ENCODE data around the gene TOMM34. TPM values are rescaled to one million over a fixed set of nuclear protein-coding genes. Genes with fewer than 3 reads are reported as not detected.

TOMM34 gene
- polyA plus RNA-seq, 1 of the 3 experiments (the other 2 are of a cell fraction), result 40.5 TPM

DNA sequence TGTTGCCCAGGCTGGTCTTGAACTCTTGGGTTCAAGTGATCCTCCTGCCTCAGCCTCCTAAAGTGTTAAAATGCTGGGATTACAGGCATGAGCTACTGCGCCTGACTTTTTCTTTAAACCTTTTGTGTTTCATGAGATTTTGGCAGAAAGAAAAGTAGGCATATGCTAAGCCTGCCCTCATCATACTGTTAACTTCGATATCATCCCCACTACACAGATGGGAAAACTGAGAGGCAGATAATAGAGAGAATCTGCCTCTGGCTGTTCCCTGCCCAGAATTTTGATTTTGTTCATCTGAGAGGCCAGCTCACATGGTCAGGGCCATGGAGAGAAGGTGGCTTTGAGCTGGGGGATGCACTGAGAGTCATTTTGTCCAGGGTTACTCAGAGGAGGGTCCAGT lies 42.8 kb downstream of the TOMM34 start:
- CTCF ChIA-PET, result interaction anchor here (0.7 to 1.3 kb wide), 3 partner anchors 17 to 169 kb away, joined by 3 to 4 read pairs (median 3); no protein-coding TSS in a partner anchor
- Histone ChIP-seq H3K4me1 (ENCODE audit: control insufficient read depth in 1 of 2, insufficient read depth in 2 of 2, low read depth in 1 of 2, low read length in 1 of 2) (no peaks in the 10 kb centered on the region), H2AFZ (ENCODE audit: low read depth) (no peak overlapping the region), H3K27me3 (ENCODE audit: insufficient read depth) (no peaks in the 10 kb centered on the region), H3K4me3 (ENCODE audit: low read depth in 2 of 2, low read length in 1 of 2) (no peak overlapping the region), H4K20me1 (ENCODE audit: insufficient read depth) (no peaks in the 10 kb centered on the region), H3K36me3 (replicated peaks in 1 of 2; ENCODE audit: control insufficient read depth in 1 of 2, insufficient read depth in 2 of 2, low read length in 1 of 2) (peaks cover 7 to 47% of the 10 kb centered on the region in 2 experiments), H3K9me3 (no peaks in the 10 kb centered on the region), H3K27ac (ENCODE audit: low read depth in 2 of 2, low read length in 1 of 2) (no peak overlapping the region), H3K79me2 (ENCODE audit: insufficient read depth) (no peaks in the 10 kb centered on the region), H3K4me2 (no peak overlapping the region), H3K9ac (no peak overlapping the region), H3F3A (replicated peaks; ENCODE audit: insufficient read depth) (no peaks in the 10 kb centered on the region), H3K9me2 (no peaks in the 10 kb centered on the region)
- no peak for TF ChIP-seq CHD2 (IDR thresholded peaks at IDR 0.05; ENCODE audit: low read length, partially characterized antibody)
- no peak for TF ChIP-seq REST (IDR thresholded peaks at IDR 0.05; ENCODE audit: low read depth, low read length)
- TF ChIP-seq JUND (IDR thresholded peaks at IDR 0.05), result no peak
- TF ChIP-seq USF1 (IDR thresholded peaks at IDR 0.05; ENCODE audit: borderline replicate concordance, low read depth), result no peak
- TF ChIP-seq YY1 (IDR thresholded peaks at IDR 0.05; ENCODE audit: low read depth), result no peak
- TF ChIP-seq MXI1 (IDR thresholded peaks at IDR 0.05; ENCODE audit: low read depth, low read length), result no peak
- TF ChIP-seq, protein P1, sequence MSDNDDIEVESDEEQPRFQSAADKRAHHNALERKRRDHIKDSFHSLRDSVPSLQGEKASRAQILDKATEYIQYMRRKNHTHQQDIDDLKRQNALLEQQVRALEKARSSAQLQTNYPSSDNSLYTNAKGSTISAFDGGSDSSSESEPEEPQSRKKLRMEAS (IDR thresholded peaks at IDR 0.05; ENCODE audit: low read depth), result no peak
- no peak for TF ChIP-seq GATA2 (CRISPR knock-in tag; IDR thresholded peaks at IDR 0.05)
- TF ChIP-seq TCF12 (IDR thresholded peaks at IDR 0.05), result no peak
- no peak for TF ChIP-seq SIN3A (IDR thresholded peaks at IDR 0.05; ENCODE audit: borderline replicate concordance, low read depth, low read length)
- TF ChIP-seq NRF1 (IDR thresholded peaks at IDR 0.05; ENCODE audit: low read depth, low read length), result no peak
- no peak for TF ChIP-seq FOXJ3 (CRISPR knock-in tag; IDR thresholded peaks at IDR 0.05)
- TF ChIP-seq NFIC (IDR thresholded peaks at IDR 0.05; ENCODE audit: borderline replicate concordance), result no peak
- no peak for TF ChIP-seq CTCF (IDR thresholded peaks at IDR 0.05)
- no peak for TF ChIP-seq RFX5 (IDR thresholded peaks at IDR 0.05; ENCODE audit: low read length)
- TF ChIP-seq EP300 (IDR thresholded peaks at IDR 0.05; ENCODE audit: borderline replicate concordance in 1 of 2, low read depth in 1 of 2, low read length in 1 of 2), result no peak
- TF ChIP-seq, protein P2, sequence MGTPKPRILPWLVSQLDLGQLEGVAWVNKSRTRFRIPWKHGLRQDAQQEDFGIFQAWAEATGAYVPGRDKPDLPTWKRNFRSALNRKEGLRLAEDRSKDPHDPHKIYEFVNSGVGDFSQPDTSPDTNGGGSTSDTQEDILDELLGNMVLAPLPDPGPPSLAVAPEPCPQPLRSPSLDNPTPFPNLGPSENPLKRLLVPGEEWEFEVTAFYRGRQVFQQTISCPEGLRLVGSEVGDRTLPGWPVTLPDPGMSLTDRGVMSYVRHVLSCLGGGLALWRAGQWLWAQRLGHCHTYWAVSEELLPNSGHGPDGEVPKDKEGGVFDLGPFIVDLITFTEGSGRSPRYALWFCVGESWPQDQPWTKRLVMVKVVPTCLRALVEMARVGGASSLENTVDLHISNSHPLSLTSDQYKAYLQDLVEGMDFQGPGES (IDR thresholded peaks at IDR 0.05; ENCODE audit: low read depth, low read length), result no peak
- 87% methylated on average over 2 of the region's 2 CpGs for WGBS (ENCODE audit: low lambda C conversion rate)
- POLR2A ChIA-PET, result no interaction called here
- no peak for DNase-seq

Measured in SK-N-SH (cell line).